ENCODE measurements around the gene EDN1.

DNA sequence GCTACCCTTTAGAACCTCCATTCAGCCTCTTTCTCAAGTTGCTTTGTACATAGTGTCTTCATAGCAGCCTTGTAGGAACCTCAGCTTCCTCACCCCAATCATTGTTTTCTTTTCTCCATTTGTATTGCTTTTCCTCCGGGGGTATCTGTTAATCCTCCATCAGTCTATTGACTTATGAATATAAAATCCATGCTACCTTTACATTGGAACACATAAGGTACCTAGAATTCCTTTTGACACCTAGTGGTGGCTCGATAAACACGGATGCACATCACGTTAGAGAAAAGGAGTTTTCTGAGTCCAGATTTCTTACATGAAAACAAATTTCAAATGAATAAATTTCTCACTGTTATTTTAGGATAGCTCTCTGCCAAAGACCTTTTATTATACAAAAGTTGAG, 6.3 kb upstream of the EDN1 start:
- no peak for TF ChIP-seq POLR2A (IDR thresholded peaks at IDR 0.05)
- TF ChIP-seq, protein P1, sequence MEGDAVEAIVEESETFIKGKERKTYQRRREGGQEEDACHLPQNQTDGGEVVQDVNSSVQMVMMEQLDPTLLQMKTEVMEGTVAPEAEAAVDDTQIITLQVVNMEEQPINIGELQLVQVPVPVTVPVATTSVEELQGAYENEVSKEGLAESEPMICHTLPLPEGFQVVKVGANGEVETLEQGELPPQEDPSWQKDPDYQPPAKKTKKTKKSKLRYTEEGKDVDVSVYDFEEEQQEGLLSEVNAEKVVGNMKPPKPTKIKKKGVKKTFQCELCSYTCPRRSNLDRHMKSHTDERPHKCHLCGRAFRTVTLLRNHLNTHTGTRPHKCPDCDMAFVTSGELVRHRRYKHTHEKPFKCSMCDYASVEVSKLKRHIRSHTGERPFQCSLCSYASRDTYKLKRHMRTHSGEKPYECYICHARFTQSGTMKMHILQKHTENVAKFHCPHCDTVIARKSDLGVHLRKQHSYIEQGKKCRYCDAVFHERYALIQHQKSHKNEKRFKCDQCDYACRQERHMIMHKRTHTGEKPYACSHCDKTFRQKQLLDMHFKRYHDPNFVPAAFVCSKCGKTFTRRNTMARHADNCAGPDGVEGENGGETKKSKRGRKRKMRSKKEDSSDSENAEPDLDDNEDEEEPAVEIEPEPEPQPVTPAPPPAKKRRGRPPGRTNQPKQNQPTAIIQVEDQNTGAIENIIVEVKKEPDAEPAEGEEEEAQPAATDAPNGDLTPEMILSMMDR (IDR thresholded peaks at IDR 0.05): no peak
